ENCODE data around the gene ZNF8. TPM values are rescaled to one million over a fixed set of nuclear protein-coding genes. Genes with fewer than 3 reads are reported as not detected.

The ZNF8 gene
- total RNA-seq, 2 experiments from 2014 or later = 7.1 to 7.8 TPM

GRCh38 chr19:58349590-58349989 is 70.8 kb downstream of the ZNF8 start:
- Histone ChIP-seq H2AFZ (ENCODE audit: low read length) (no peak overlapping the region), H4K20me1 (ENCODE audit: insufficient read depth, low read length) (peaks cover 4% of the 10 kb centered on the region; the same call in 1 of the 2 replicates), H3K79me2 (ENCODE audit: insufficient read depth, low read depth, low read length) (peaks cover 11% of the 10 kb centered on the region), H3K4me3 (ENCODE audit: low read depth, low read length, poor library complexity, severe bottlenecking) (no peak overlapping the region), H3K4me1 (ENCODE audit: insufficient read depth, low read length, poor library complexity, severe bottlenecking) (peaks cover 18% of the 10 kb centered on the region), H3K9me3 (ENCODE audit: low read length) (no peaks in the 10 kb centered on the region), H3K36me3 (ENCODE audit: insufficient read depth, low read length) (peaks cover 5% of the 10 kb centered on the region; the same call in 1 of the 2 replicates), H3K4me2 (ENCODE audit: low read length) (peak overlapping the region; percentile 100; the same call in 1 of the 2 replicates), H3K9me2 (ENCODE audit: insufficient read depth, low read length) (no peaks in the 10 kb centered on the region), H3K27ac (ENCODE audit: low read depth, low read length, poor library complexity, severe bottlenecking) (no peak overlapping the region)
- CTCF ChIA-PET (ENCODE audit: unreplicated experiment) = no interaction called here
- DNase-seq (ENCODE audit: low spot score) = no peak
- no peak for TF ChIP-seq CTCF (conservative IDR thresholded peaks at IDR 0.05; ENCODE audit: low read length)
- no peak for TF ChIP-seq EZH2phosphoT487 (IDR thresholded peaks at IDR 0.05; ENCODE audit: borderline replicate concordance, low read depth, low read length)
- BruUV-seq (replicated peaks) = no TSS peak
- POLR2A ChIA-PET = interaction anchor here (1.1 kb wide), 1 partner anchor 12 kb away, joined by 3 read pairs; no protein-coding TSS in a partner anchor
- intact Hi-C loops (cut with micrococcal nuclease; ENCODE audit: unreplicated experiment) = loop anchor here (5.0 kb wide), 1 partner anchor 128 kb away; the partner anchor contains the start of gene ZNF446

GRCh38 chr19:58350001-58350861 is 71.5 kb downstream of the ZNF8 start:
- Histone ChIP-seq H4K20me1 (ENCODE audit: insufficient read depth, low read length) (peaks cover 4% of the 10 kb centered on the region; the same call in 1 of the 2 replicates), H3K27ac (ENCODE audit: low read depth, low read length, poor library complexity, severe bottlenecking) (no peak overlapping the region), H3K9me2 (ENCODE audit: insufficient read depth, low read length) (no peaks in the 10 kb centered on the region), H3K79me2 (ENCODE audit: insufficient read depth, low read depth, low read length) (peaks cover 11% of the 10 kb centered on the region), H2AFZ (ENCODE audit: low read length) (no peak overlapping the region), H3K4me3 (ENCODE audit: low read depth, low read length, poor library complexity, severe bottlenecking) (no peak overlapping the region), H3K36me3 (ENCODE audit: insufficient read depth, low read length) (peaks cover 5% of the 10 kb centered on the region; the same call in 1 of the 2 replicates), H3K9me3 (ENCODE audit: low read length) (no peaks in the 10 kb centered on the region), H3K4me2 (ENCODE audit: low read length) (no peak overlapping the region), H3K4me1 (ENCODE audit: insufficient read depth, low read length, poor library complexity, severe bottlenecking) (peaks cover 18% of the 10 kb centered on the region)
- intact Hi-C loops (cut with micrococcal nuclease; ENCODE audit: unreplicated experiment) = no loop called here
- CTCF ChIA-PET (ENCODE audit: unreplicated experiment) = no interaction called here
- POLR2A ChIA-PET = no interaction called here
- DNase-seq (ENCODE audit: low spot score) = no peak
- BruUV-seq (replicated peaks) = no TSS peak
- no peak for TF ChIP-seq CTCF (conservative IDR thresholded peaks at IDR 0.05; ENCODE audit: low read length)
- TF ChIP-seq EZH2phosphoT487 (IDR thresholded peaks at IDR 0.05; ENCODE audit: borderline replicate concordance, low read depth, low read length) = no peak
